Spleen (tissue), 11 donors: ENCODE measurements around the gene ENDOV. TPM values are rescaled to one million over a fixed set of nuclear protein-coding genes. Genes with fewer than 3 reads are reported as not detected.

Source experiments
- DNase-seq: peaks from one replicate; pipeline ENCODE4 v3.0.0-alpha.2; 2020
- H3K27ac ChIP-seq, 8 donors: fragments of 200-600 bp; sonication (generic) in 7 of 8; 1 replicate in 4 of 8; 2 replicates in 4 of 8; pipeline versions ENCODE4 v1.5.0 to v1.8.0; 2016 to 2021; ENCODE audit warnings: inconsistent platforms in 4 of 8, mild to moderate bottlenecking in 4 of 8, moderate library complexity in 1 of 8
- H3K27me3 ChIP-seq, 7 donors: fragments of 200-600 bp; sonication (generic) in 6 of 7; replicated peaks in 1 of 7; 1 replicate in 4 of 7; 2 replicates in 3 of 7; pipeline versions ENCODE4 v1.5.0 to v1.8.0; 2016 to 2021; ENCODE audit warnings: inconsistent platforms in 3 of 7, mild to moderate bottlenecking in 1 of 7
- H3K36me3 ChIP-seq, 6 donors: fragments of 200-600 bp; sonication (generic) in 5 of 6; 1 replicate in 4 of 6; 2 replicates in 2 of 6; pipeline versions ENCODE4 v1.5.0 to v1.8.0; 2016 to 2021; ENCODE audit warnings: inconsistent platforms in 2 of 6
- H3K4me1 ChIP-seq, 6 donors: fragments of 200-600 bp; sonication (generic) in 5 of 6; 1 replicate in 3 of 6; 2 replicates in 3 of 6; pipeline versions ENCODE4 v1.5.0 to v1.8.0; 2016 to 2021; ENCODE audit warnings: inconsistent platforms in 3 of 6
- H3K4me3 ChIP-seq, 8 donors: fragments of 200-600 bp; sonication (generic) in 7 of 8; 1 replicate in 4 of 8; 2 replicates in 4 of 8; pipeline versions ENCODE4 v1.5.0 to v1.8.0; 2016 to 2021; ENCODE audit warnings: inconsistent platforms in 4 of 8, mild to moderate bottlenecking in 4 of 8, moderate library complexity in 2 of 8
- H3K9me3 ChIP-seq, 8 donors: fragments of 200-600 bp; sonication (generic) in 7 of 8; 1 replicate in 4 of 8; 2 replicates in 4 of 8; pipeline versions ENCODE4 v1.5.0 to v1.8.0; 2016 to 2021; ENCODE audit warnings: inconsistent platforms in 4 of 8
- CTCF ChIP-seq, 11 experiments: fragments of 200-600 bp in 7 of 11; fragments of 450-650 bp in 4 of 11; sonication (generic) in 4 of 11; IDR thresholded peaks in 8 of 11; conservative IDR thresholded peaks in 3 of 11; 1 replicate in 7 of 11; 2 replicates in 4 of 11; pipeline versions ENCODE4 v1.4.0 to v1.8.0; 2016 to 2021; ENCODE audit warnings: antibody characterized with exemption in 11 of 11, inconsistent platforms in 4 of 11, mild to moderate bottlenecking in 1 of 11
- POLR2A ChIP-seq, 3 donors: fragments of 450-650 bp; IDR thresholded peaks; one replicate each; pipeline ENCODE4 v1.5.1; 2017; ENCODE audit warnings: antibody characterized with exemption in 3 of 3, mild to moderate bottlenecking in 1 of 3
- POLR2AphosphoS5 ChIP-seq, 3 donors: sonication (generic); formaldehyde crosslinking; IDR thresholded peaks; one replicate each; pipeline ENCODE4 v1.5.1; 2017; ENCODE audit warnings: antibody characterized with exemption in 3 of 3
- WGBS, 5 donors: extraction: QIAGEN DNeasy Blood & Tissue Kit in 3 of 5; methylation state at CpG; one replicate each; pipeline versions ENCODE4 v1.1.5 to v1.1.7; 2013 to 2018; 5-methylcytosine and 5-hydroxymethylcytosine counted together
- intact Hi-C: fragments of 100-400 bp; cut with DNase I; formaldehyde crosslinking; loops from one replicate; pipeline ENCODE4 v1.15.0; 2023; ENCODE audit warnings: low total_unique reads
- polyA plus RNA-seq, 3 donors: library from polyadenylated mRNA; stranded (reverse); fragments of 200-250 nt; gene quantifications; one replicate each; pipeline ENCODE4 v1.2.1, GENCODE V29; 2013
- total RNA-seq, 7 donors: library from RNA; depleted of rRNA in 3 of 7; stranded (reverse); fragments of >200 nt in 3 of 7; fragmentation: NEBNext Ultra II Directional in 4 of 7; extraction: Animal tissue kit (Norgen Biotek cat#: 25700) in 4 of 7; gene quantifications; one replicate each; pipeline versions ENCODE4 v1.1.0 to v1.2.1, GENCODE V29; 2016 to 2021
- donor health status: healthy with polysubstance abuse.
- donor health status: DM: no; HTN: no; CAD: no; lungs with moderate emphysema.
- donor health status: DM: no; HTN: no; CAD: no.
- donor health status: Bipolar disorder and iron deficiency.
- donor health status: healthy.
- donor health status: DM: no; HTN: no; CAD: no.
- donor health status: DM: yes; HTN: yes; CAD: no.

The ENDOV gene
- total and polyA plus RNA-seq, 10 donors, result 9.7 to 47.4 (median 23.2) TPM

GRCh38 chr17:80428796-80429195, 13.8 kb downstream of the ENDOV start:
- WGBS, 5 donors, result 87 to 93% (median 90%) methylated on average over 11 of the region's 11 CpGs
- Histone ChIP-seq H3K27ac (no peak overlapping the region), H3K4me1 (peaks cover 7 to 46% (median 27%) of the 10 kb centered on the region in 6 donors), H3K27me3 (no peaks in the 10 kb centered on the region), H3K4me3 (no peak overlapping the region), H3K36me3 (peaks cover 0 to 29% (median 3%) of the 10 kb centered on the region in 6 donors), H3K9me3 (no peaks in the 10 kb centered on the region)
- DNase-seq, result peak; percentile 49
- TF ChIP-seq POLR2AphosphoS5 (IDR thresholded peaks at IDR 0.05) (no peak), CTCF (IDR thresholded peaks at IDR 0.05 in 8 of 11, conservative IDR thresholded peaks at IDR 0.05 in 3 of 11) (no peak), POLR2A (IDR thresholded peaks at IDR 0.05) (no peak)
- intact Hi-C loops, result loop anchor here (5.0 to 10.0 kb wide), 2 partner anchors 146 to 549 kb away; no protein-coding TSS in a partner anchor

GRCh38 chr17:80429356-80430275, 14.6 kb downstream of the ENDOV start:
- Histone ChIP-seq H3K4me1 (peaks cover 7 to 38% (median 20%) of the 10 kb centered on the region in 6 donors), H3K27ac (no peak overlapping the region), H3K9me3 (no peaks in the 10 kb centered on the region), H3K36me3 (peaks cover 0 to 29% (median 3%) of the 10 kb centered on the region in 6 donors), H3K27me3 (no peaks in the 10 kb centered on the region), H3K4me3 (no peak overlapping the region)
- intact Hi-C loops, result loop anchor here (5.0 to 10.0 kb wide), 2 partner anchors 145 to 548 kb away; no protein-coding TSS in a partner anchor
- TF ChIP-seq POLR2AphosphoS5 (IDR thresholded peaks at IDR 0.05) (no peak), CTCF (IDR thresholded peaks at IDR 0.05 in 8 of 11, conservative IDR thresholded peaks at IDR 0.05 in 3 of 11) (no peak), POLR2A (IDR thresholded peaks at IDR 0.05) (no peak)
- WGBS, 5 donors, result 93 to 98% (median 94%) methylated on average over 25 to 33 of the region's 33 CpGs
- peak; percentile 66 for DNase-seq

- Histone ChIP-seq H3K4me1 (peaks cover 7 to 28% (median 12%) of the 10 kb centered on the region in 6 donors), H3K9me3 (no peaks in the 10 kb centered on the region), H3K27me3 (no peaks in the 10 kb centered on the region), H3K36me3 (peaks cover 0 to 29% (median 3%) of the 10 kb centered on the region in 6 donors), H3K4me3 (no peak overlapping the region), H3K27ac (no peak overlapping the region)
- DNase-seq, result peak; percentile 56
- TF ChIP-seq POLR2A (IDR thresholded peaks at IDR 0.05) (no peak), CTCF (IDR thresholded peaks at IDR 0.05 in 8 of 11, conservative IDR thresholded peaks at IDR 0.05 in 3 of 11) (no peak), POLR2AphosphoS5 (IDR thresholded peaks at IDR 0.05) (no peak)
- WGBS, 5 donors, result 79 to 92% (median 89%) methylated on average over 6 to 15 of the region's 15 CpGs
- intact Hi-C loops, result no loop called here
These were observed 15.7 kb downstream of the ENDOV start for GRCh38 chr17:80430446-80431245.
